ENCODE results near the gene HOPX.

DNA sequence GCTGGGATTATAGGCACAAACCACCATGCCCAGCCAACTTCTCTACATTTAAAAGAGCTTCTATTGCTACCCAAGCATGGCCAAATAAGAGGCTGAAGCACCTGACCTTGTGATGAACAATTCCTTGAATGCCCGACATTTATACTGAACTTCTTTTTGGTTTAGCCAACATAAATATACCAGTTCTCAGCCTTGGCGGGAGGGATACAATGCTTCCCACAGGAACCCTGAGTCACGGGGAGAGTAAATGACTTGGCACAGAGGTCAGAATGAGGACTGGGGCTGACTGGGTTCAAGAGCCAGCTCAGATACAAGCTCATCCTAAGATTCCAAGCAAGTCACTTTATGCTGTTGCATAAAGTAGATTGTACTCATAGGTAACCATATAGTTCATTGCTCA lies 6.1 kb downstream of the HOPX start:
- TF ChIP-seq CTCF (IDR thresholded peaks at IDR 0.05) (no peak), POLR2A (IDR thresholded peaks at IDR 0.05) (no peak), POLR2AphosphoS5 (IDR thresholded peaks at IDR 0.05) (no peak)
